Tibial nerve (tissue), 4 donors: ENCODE measurements around the gene ACSL5. TPM values are rescaled to one million over a fixed set of nuclear protein-coding genes. Genes with fewer than 3 reads are reported as not detected.

Source experiments
- DNase-seq, 2 donors: peaks; one replicate each; pipeline ENCODE4 v3.0.0-alpha.2; 2019; ENCODE audit warnings: low spot score in 2 of 2
- H3K27ac ChIP-seq, 4 donors: fragments of 200-600 bp; sonication (generic) in 3 of 4; one replicate each; pipeline ENCODE4 v1.5.1; 2017 to 2019; ENCODE audit warnings: mild to moderate bottlenecking in 1 of 4
- H3K27me3 ChIP-seq, 2 donors: fragments of 200-600 bp; sonication (generic) in 1 of 2; one replicate each; pipeline versions ENCODE4 v1.5.1 to v1.6.0; 2017 to 2019
- H3K36me3 ChIP-seq, 3 donors: fragments of 200-600 bp; sonication (generic); one replicate each; pipeline ENCODE4 v1.5.1; 2018 to 2019
- H3K4me1 ChIP-seq, 4 donors: fragments of 200-600 bp; sonication (generic) in 3 of 4; one replicate each; pipeline ENCODE4 v1.5.1; 2017 to 2019
- H3K4me3 ChIP-seq, 4 donors: fragments of 200-600 bp; sonication (generic) in 3 of 4; one replicate each; pipeline ENCODE4 v1.5.1; 2017 to 2019; ENCODE audit warnings: mild to moderate bottlenecking in 1 of 4, moderate library complexity in 1 of 4
- H3K9me3 ChIP-seq, 4 donors: fragments of 200-600 bp; sonication (generic) in 3 of 4; one replicate each; pipeline ENCODE4 v1.5.1; 2017 to 2019
- CTCF ChIP-seq, 5 experiments: fragments of 200-600 bp in 3 of 5; fragments of 450-650 bp in 2 of 5; sonication (generic) in 3 of 5; IDR thresholded peaks; one replicate each; pipeline ENCODE4 v1.5.1; 2016 to 2019; ENCODE audit warnings: antibody characterized with exemption in 5 of 5, mild to moderate bottlenecking in 3 of 5, moderate library complexity in 2 of 5
- EP300 ChIP-seq, 2 donors: sonication (generic); formaldehyde crosslinking; IDR thresholded peaks; one replicate each; pipeline ENCODE4 v1.6.1; 2017; ENCODE audit warnings: antibody characterized with exemption in 2 of 2, mild to moderate bottlenecking in 1 of 2
- POLR2A ChIP-seq, 2 donors: fragments of 450-650 bp; IDR thresholded peaks; one replicate each; pipeline ENCODE4 v1.6.1; 2017; ENCODE audit warnings: antibody characterized with exemption in 2 of 2, mild to moderate bottlenecking in 2 of 2, moderate library complexity in 2 of 2
- WGBS, 2 donors: methylation state at CpG; one replicate each; pipeline ENCODE4 v1.1.5; 2018; 5-methylcytosine and 5-hydroxymethylcytosine counted together
- total RNA-seq, 4 donors: library from RNA; depleted of rRNA; stranded (reverse); fragments of >200 nt; gene quantifications; one replicate each; pipeline ENCODE4 v1.1.0, GENCODE V29; 2016

The ACSL5 gene
- total RNA-seq, 4 donors from 2014 or later: 12.2 to 22.7 (median 13.1) TPM

- no peaks in the 10 kb centered on the region for H3K36me3 ChIP-seq
- DNase-seq: no peak
- no peaks in the 10 kb centered on the region for H3K27me3 ChIP-seq
- peaks cover 0 to 12% (median 2%) of the 10 kb centered on the region in 4 donors for H3K4me1 ChIP-seq
- no peak for TF ChIP-seq CTCF (IDR thresholded peaks at IDR 0.05)
- no peak for TF ChIP-seq POLR2A (IDR thresholded peaks at IDR 0.05)
- TF ChIP-seq EP300 (IDR thresholded peaks at IDR 0.05): no peak
- no peak overlapping the region for H3K27ac ChIP-seq
- H3K9me3 ChIP-seq: no peaks in the 10 kb centered on the region
- no peak overlapping the region for H3K4me3 ChIP-seq
- 31 to 36% methylated on average over 5 of the region's 5 CpGs for WGBS, 2 donors
Observed at GRCh38 chr10:112332509-112333228, 41.2 kb upstream of the ACSL5 start.

DNA sequence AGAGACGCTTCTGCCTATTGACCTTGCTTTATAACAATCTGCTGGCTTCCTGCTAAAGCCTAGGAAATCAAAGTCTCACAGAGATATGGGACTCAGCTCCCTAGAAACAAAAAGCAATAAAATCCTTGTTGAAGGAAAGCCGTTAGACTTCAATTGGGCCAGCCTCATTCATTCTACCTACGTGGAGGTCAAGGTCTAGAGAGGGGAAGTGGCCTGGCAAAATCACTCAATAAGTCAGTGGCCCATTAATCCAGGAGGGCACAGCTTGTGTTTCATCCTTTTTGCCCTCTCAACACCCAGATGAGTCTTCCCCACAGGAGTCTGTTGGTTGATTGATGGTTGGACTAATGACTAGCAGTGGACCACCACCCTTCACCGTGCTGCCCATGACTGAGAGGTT is 40.5 kb upstream of the ACSL5 start:
- H3K4me3 ChIP-seq: no peak overlapping the region
- no peaks in the 10 kb centered on the region for H3K36me3 ChIP-seq
- H3K4me1 ChIP-seq: peaks cover 0 to 12% (median 2%) of the 10 kb centered on the region in 4 donors
- 63 to 74% methylated on average over 4 of the region's 4 CpGs for WGBS, 2 donors
- TF ChIP-seq EP300 (IDR thresholded peaks at IDR 0.05) (no peak), CTCF (IDR thresholded peaks at IDR 0.05) (no peak), POLR2A (IDR thresholded peaks at IDR 0.05) (no peak)
- no peaks in the 10 kb centered on the region for H3K9me3 ChIP-seq
- DNase-seq: no peak
- no peaks in the 10 kb centered on the region for H3K27me3 ChIP-seq
- H3K27ac ChIP-seq: no peak overlapping the region

DNA sequence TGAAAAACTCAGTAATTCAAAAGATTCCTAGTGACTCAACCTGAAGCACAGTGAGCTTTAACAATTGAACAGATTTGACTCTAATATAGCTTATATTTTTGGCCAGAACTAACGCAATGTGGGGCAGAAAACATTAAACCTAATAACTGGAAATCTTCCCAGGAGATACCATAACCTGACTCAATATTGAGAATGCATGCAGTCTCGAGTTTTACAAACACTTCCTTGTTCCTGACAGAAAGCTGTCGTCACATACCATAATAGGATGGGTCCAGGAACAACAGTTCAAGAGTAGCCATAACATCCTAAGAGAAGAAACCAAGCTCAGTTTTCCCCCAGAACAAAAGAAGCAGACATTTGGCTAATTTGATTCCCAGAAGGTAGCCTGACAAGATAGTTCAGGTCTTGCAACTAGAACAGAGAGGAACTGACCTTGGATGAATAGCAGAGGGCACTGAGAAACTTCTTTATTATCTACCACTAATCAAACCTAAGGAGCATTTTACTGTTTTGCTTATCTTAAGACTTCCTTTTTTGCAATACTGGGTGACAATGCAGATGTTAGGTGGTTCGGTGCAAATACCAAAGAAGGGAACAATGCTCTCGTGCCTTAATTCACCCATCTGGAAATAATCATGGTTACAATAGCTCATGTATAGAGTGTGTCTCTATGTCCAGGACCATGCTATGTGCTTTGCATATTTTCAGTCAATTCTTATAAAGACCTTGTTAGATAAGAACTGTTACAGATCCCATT is 38.6 kb upstream of the ACSL5 start:
- Histone ChIP-seq H3K4me3 (no peak overlapping the region), H3K4me1 (peaks cover 0 to 6% (median 2%) of the 10 kb centered on the region in 4 donors), H3K9me3 (no peaks in the 10 kb centered on the region), H3K27me3 (no peaks in the 10 kb centered on the region), H3K36me3 (no peaks in the 10 kb centered on the region), H3K27ac (peak overlapping the region in 1 of 4 donors; percentile 54)
- WGBS, 2 donors: 37% methylated on average over 5 of the region's 5 CpGs
- DNase-seq: no peak
- no peak for TF ChIP-seq CTCF (IDR thresholded peaks at IDR 0.05)

- H3K4me3 ChIP-seq: no peak overlapping the region
- H3K27ac ChIP-seq: peak overlapping the region in 1 of 4 donors; percentile 54
- 47 to 67% methylated on average over 4 of the region's 4 CpGs for WGBS, 2 donors
- no peaks in the 10 kb centered on the region for H3K36me3 ChIP-seq
- no peak for DNase-seq
- no peaks in the 10 kb centered on the region for H3K9me3 ChIP-seq
- TF ChIP-seq POLR2A (IDR thresholded peaks at IDR 0.05): no peak
- TF ChIP-seq EP300 (IDR thresholded peaks at IDR 0.05): no peak
- TF ChIP-seq CTCF (IDR thresholded peaks at IDR 0.05): no peak
- no peaks in the 10 kb centered on the region for H3K27me3 ChIP-seq
- peaks cover 0 to under 1% (median 0%) of the 10 kb centered on the region in 4 donors for H3K4me1 ChIP-seq
Observed at GRCh38 chr10:112335868-112336265, 38.0 kb upstream of the ACSL5 start.

DNA sequence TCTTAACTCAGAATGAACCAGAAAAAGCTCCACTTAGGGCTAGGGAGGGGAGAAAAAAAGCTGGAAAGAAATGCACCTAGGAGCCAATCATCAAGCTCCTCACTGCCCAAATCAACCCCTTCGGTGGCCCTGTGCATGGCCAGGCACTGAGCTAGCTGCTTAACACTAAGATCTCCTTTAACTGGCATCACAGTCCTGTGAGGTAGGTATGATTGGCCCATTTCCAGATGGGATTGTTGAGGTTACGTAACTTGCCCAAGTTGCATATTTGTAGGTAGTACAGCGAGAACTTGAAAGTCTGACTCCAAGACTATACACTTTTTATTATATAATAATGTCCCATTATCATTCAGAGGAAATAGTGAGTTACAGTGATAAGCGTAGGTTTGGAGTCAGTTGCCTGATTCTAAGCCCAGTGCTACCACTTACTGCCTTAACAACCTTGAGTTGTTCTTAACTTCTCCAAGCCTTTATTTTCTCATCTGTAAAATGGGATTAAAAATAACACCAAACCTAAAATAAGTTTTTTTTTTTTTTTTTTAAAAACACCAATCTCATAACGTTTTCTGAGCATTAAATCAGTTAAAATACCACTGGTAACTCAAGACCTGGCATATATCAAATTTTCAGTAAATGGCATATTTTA is 37.2 kb upstream of the ACSL5 start:
- 79 to 84% methylated on average over 5 of the region's 5 CpGs for WGBS, 2 donors
- H3K9me3 ChIP-seq: no peaks in the 10 kb centered on the region
- TF ChIP-seq POLR2A (IDR thresholded peaks at IDR 0.05): no peak
- TF ChIP-seq CTCF (IDR thresholded peaks at IDR 0.05): no peak
- TF ChIP-seq EP300 (IDR thresholded peaks at IDR 0.05): no peak
- H3K36me3 ChIP-seq: no peaks in the 10 kb centered on the region
- peak overlapping the region in 1 of 4 donors; percentile 48 for H3K27ac ChIP-seq
- no peaks in the 10 kb centered on the region for H3K4me1 ChIP-seq
- H3K4me3 ChIP-seq: no peak overlapping the region
- H3K27me3 ChIP-seq: no peaks in the 10 kb centered on the region
- DNase-seq: no peak
